HEK293 (cell line): ENCODE measurements around the gene TMEM62.
A peak's percentile ranks its signal among the peaks of the same experiment; 100 is the strongest.

Experiments
- CTCF ChIA-PET: fragments of 350-600 bp; formaldehyde crosslinking; extraction: SDS; loops from one replicate; lab custom pipeline; 2021; ENCODE audit warnings: antibody characterized with exemption; lab: Yijun Ruan, JAX
- POLR2A ChIA-PET: fragments of 300-600 bp; formaldehyde crosslinking; extraction: SDS; loops from one replicate; lab custom pipeline; 2020; ENCODE audit warnings: antibody characterized with exemption, inconsistent platforms; lab: Yijun Ruan, JAX
- H3K27ac ChIP-seq: fragments of 200-500 bp; sonication (Bioruptor generic); 2 replicates; pipeline ENCODE4 v1.5.1; 2014; ENCODE audit warnings: low read depth, low read length, control low read depth, inconsistent platforms; ENCODE audit errors: extremely low read depth
- H3K36me3 ChIP-seq, 2 experiments: fragments of 200-500 bp in 1 of 2; sonication (Bioruptor generic) in 1 of 2; 1 replicate in 1 of 2; 2 replicates in 1 of 2; pipeline ENCODE4 v1.5.1; 2014 to 2017; ENCODE audit warnings: inconsistent platforms in 2 of 2, low read length in 2 of 2; ENCODE audit not compliant: control insufficient read depth in 2 of 2, insufficient read depth in 1 of 2
- H3K4me1 ChIP-seq: fragments of 200-500 bp; sonication (Bioruptor generic); 2 replicates; pipeline ENCODE4 v1.5.1; 2014; ENCODE audit warnings: mild to moderate bottlenecking, low read length, inconsistent platforms; ENCODE audit not compliant: control insufficient read depth, insufficient read depth
- H3K4me3 ChIP-seq: 2 replicates; pipeline ENCODE4 v1.5.1; 2011; ENCODE audit warnings: low read depth, mild to moderate bottlenecking, control low read depth, low read length, moderate library complexity
- H3K9me3 ChIP-seq: fragments of 200-500 bp; sonication (Bioruptor generic); 2 replicates; pipeline ENCODE4 v1.5.1; 2014; ENCODE audit warnings: low read depth, low read length, inconsistent platforms; ENCODE audit not compliant: control insufficient read depth, insufficient read depth
- KLF7 ChIP-seq: fragments of 450-650 bp; formaldehyde crosslinking; IDR thresholded peaks from 2 replicates; pipeline ENCODE4 v1.5.1; 2016; ENCODE audit warnings: missing biosample characterization, missing genetic modification characterization, borderline replicate concordance
- REST ChIP-seq: fragments of 450-650 bp; formaldehyde crosslinking; IDR thresholded peaks from 2 replicates; pipeline ENCODE4 v1.5.1; 2016; ENCODE audit warnings: missing biosample characterization, missing genetic modification characterization
- SCRT1 ChIP-seq: fragments of 450-650 bp; formaldehyde crosslinking; IDR thresholded peaks from 2 replicates; pipeline ENCODE4 v1.5.1; 2016; ENCODE audit warnings: missing biosample characterization, missing genetic modification characterization, borderline replicate concordance
- WT1 ChIP-seq: fragments of 450-650 bp; formaldehyde crosslinking; IDR thresholded peaks from 2 replicates; pipeline ENCODE4 v1.5.1; 2016; ENCODE audit warnings: missing biosample characterization, missing genetic modification characterization
- ZBTB21 ChIP-seq: fragments of 450-650 bp; formaldehyde crosslinking; IDR thresholded peaks from 2 replicates; pipeline ENCODE4 v1.5.1; 2017; ENCODE audit warnings: missing biosample characterization, missing genetic modification characterization
- ZBTB48 ChIP-seq: fragments of 450-650 bp; formaldehyde crosslinking; IDR thresholded peaks from 2 replicates; pipeline ENCODE4 v1.5.1; 2016; ENCODE audit warnings: missing biosample characterization, missing genetic modification characterization
- ZBTB6 ChIP-seq: fragments of 450-650 bp; formaldehyde crosslinking; IDR thresholded peaks from 2 replicates; pipeline ENCODE4 v1.5.1; 2017; ENCODE audit warnings: missing biosample characterization, missing genetic modification characterization
- ZBTB7A ChIP-seq: fragments of 450-650 bp; formaldehyde crosslinking; IDR thresholded peaks from 2 replicates; pipeline ENCODE4 v1.5.1; 2016; ENCODE audit warnings: low read depth, missing biosample characterization, missing genetic modification characterization
- ZFHX2 ChIP-seq: fragments of 450-650 bp; formaldehyde crosslinking; conservative IDR thresholded peaks from 2 replicates; pipeline ENCODE4 v1.5.1; 2016; ENCODE audit warnings: missing biosample characterization, missing genetic modification characterization
- ZFP69B ChIP-seq: fragments of 450-650 bp; formaldehyde crosslinking; IDR thresholded peaks from 2 replicates; pipeline ENCODE4 v1.5.1; 2016; ENCODE audit warnings: missing biosample characterization, missing genetic modification characterization
- ZNF184 ChIP-seq: fragments of 450-650 bp; IDR thresholded peaks from 2 replicates; pipeline ENCODE4 v1.5.1; 2018; ENCODE audit warnings: missing biosample characterization, mild to moderate bottlenecking, missing genetic modification characterization
- ZNF24 ChIP-seq: fragments of 450-650 bp; formaldehyde crosslinking; IDR thresholded peaks from 2 replicates; pipeline ENCODE4 v1.5.1; 2016; ENCODE audit warnings: missing biosample characterization, missing genetic modification characterization
- ZNF394 ChIP-seq: fragments of 450-650 bp; formaldehyde crosslinking; IDR thresholded peaks from 2 replicates; pipeline ENCODE4 v1.5.1; 2016; ENCODE audit warnings: missing biosample characterization, missing genetic modification characterization, mild to moderate bottlenecking, moderate library complexity, borderline replicate concordance
- ZNF398 ChIP-seq: fragments of 450-650 bp; formaldehyde crosslinking; IDR thresholded peaks from 2 replicates; pipeline ENCODE4 v1.5.1; 2017; ENCODE audit warnings: missing biosample characterization, missing genetic modification characterization
- ZNF488 ChIP-seq: fragments of 450-650 bp; formaldehyde crosslinking; IDR thresholded peaks from 2 replicates; pipeline ENCODE4 v1.5.1; 2016; ENCODE audit warnings: missing biosample characterization, missing genetic modification characterization
- ZNF529 ChIP-seq: fragments of 450-650 bp; formaldehyde crosslinking; IDR thresholded peaks from 2 replicates; pipeline ENCODE4 v1.5.1; 2017; ENCODE audit warnings: missing genetic modification characterization, missing biosample characterization; ENCODE audit not compliant: insufficient replicate concordance
- ZNF530 ChIP-seq: fragments of 450-650 bp; formaldehyde crosslinking; IDR thresholded peaks from 2 replicates; pipeline ENCODE4 v1.5.1; 2016; ENCODE audit warnings: low read depth, missing biosample characterization, missing genetic modification characterization
- ZNF544 ChIP-seq: fragments of 450-650 bp; formaldehyde crosslinking; IDR thresholded peaks from 2 replicates; pipeline ENCODE4 v1.5.0; 2017; ENCODE audit warnings: missing biosample characterization, missing genetic modification characterization
- ZNF558 ChIP-seq: fragments of 450-650 bp; formaldehyde crosslinking; IDR thresholded peaks from 2 replicates; pipeline ENCODE4 v1.5.1; 2016; ENCODE audit warnings: missing biosample characterization, missing genetic modification characterization
- ZNF596 ChIP-seq: fragments of 450-650 bp; IDR thresholded peaks from 2 replicates; pipeline ENCODE4 v1.5.0; 2018; ENCODE audit warnings: missing biosample characterization, mild to moderate bottlenecking, missing genetic modification characterization, moderate library complexity
- ZNF621 ChIP-seq: fragments of 450-650 bp; formaldehyde crosslinking; IDR thresholded peaks from 2 replicates; pipeline ENCODE4 v1.5.1; 2017; ENCODE audit warnings: missing biosample characterization, missing genetic modification characterization
- ZNF624 ChIP-seq: fragments of 450-650 bp; formaldehyde crosslinking; IDR thresholded peaks from 2 replicates; pipeline ENCODE4 v1.5.1; 2017; ENCODE audit warnings: missing biosample characterization, missing genetic modification characterization
- ZNF629 ChIP-seq: fragments of 450-650 bp; formaldehyde crosslinking; IDR thresholded peaks from 2 replicates; pipeline ENCODE4 v1.5.1; 2017; ENCODE audit warnings: missing biosample characterization, missing genetic modification characterization
- ZNF692 ChIP-seq: fragments of 450-650 bp; formaldehyde crosslinking; IDR thresholded peaks from 2 replicates; pipeline ENCODE4 v1.5.1; 2016; ENCODE audit warnings: missing biosample characterization, missing genetic modification characterization
- ZNF791 ChIP-seq: fragments of 450-650 bp; formaldehyde crosslinking; IDR thresholded peaks from 2 replicates; pipeline ENCODE4 v1.5.1; 2016; ENCODE audit warnings: missing biosample characterization, missing genetic modification characterization
- ZNF830 ChIP-seq: fragments of 450-650 bp; IDR thresholded peaks from 2 replicates; pipeline ENCODE4 v1.5.0; 2018; ENCODE audit warnings: missing biosample characterization, missing genetic modification characterization, low read depth, mild to moderate bottlenecking, moderate library complexity
- ZSCAN23 ChIP-seq: fragments of 450-650 bp; formaldehyde crosslinking; IDR thresholded peaks from 2 replicates; pipeline ENCODE4 v1.5.1; 2016; ENCODE audit warnings: missing biosample characterization, missing genetic modification characterization

The TMEM62 gene

GRCh38 chr15:43105778-43106485, 27.5 kb upstream of the TMEM62 start, which contains the start of gene UBR1 (continued):
- TF ChIP-seq ZNF624, result no peak
- no peak for TF ChIP-seq ZSCAN23 (tag by site-specific recombination)
- TF ChIP-seq ZNF398 (tag by site-specific recombination), result no peak
- no peak for TF ChIP-seq ZNF791
- no peak for TF ChIP-seq ZNF692 (tag by site-specific recombination)
- TF ChIP-seq ZNF629, result peak; percentile 88
- peak; percentile 22; the same call in 1 of the 2 replicates for TF ChIP-seq ZNF394 (tag by site-specific recombination)
- no peak for TF ChIP-seq ZFHX2
- TF ChIP-seq ZBTB21 (tag by site-specific recombination), result peak; percentile 81
- no peak for TF ChIP-seq ZBTB6
- no peak for TF ChIP-seq ZNF621 (tag by site-specific recombination)

- Histone ChIP-seq H3K4me1 (no peaks in the 10 kb centered on the region), H3K36me3 (peaks cover 0 to 22% of the 10 kb centered on the region in 2 experiments; a peak in 2 of 3 replicates), H3K4me3 (peak overlapping the region; percentile 71), H3K27ac (peak overlapping the region; percentile 24; the same call in 1 of the 2 replicates), H3K9me3 (no peaks in the 10 kb centered on the region)
- CTCF ChIA-PET, result interaction anchor here (0.7 kb wide), 1 partner anchor 427 kb away, joined by 3 read pairs; no protein-coding TSS in a partner anchor
- POLR2A ChIA-PET, result interaction anchor here (0.6 to 0.8 kb wide), 2 partner anchors 11 kb away, joined by 3 to 4 read pairs; no protein-coding TSS in a partner anchor
- TF ChIP-seq SCRT1 (tag by site-specific recombination) (no peak), ZNF558 (tag by site-specific recombination) (no peak), ZNF544 (tag by site-specific recombination) (no peak), ZNF621 (tag by site-specific recombination) (no peak), ZNF488 (tag by site-specific recombination) (no peak), KLF7 (tag by site-specific recombination) (no peak), ZNF184 (no peak), ZNF530 (tag by site-specific recombination) (no peak), ZBTB7A (tag by site-specific recombination) (no peak), WT1 (tag by site-specific recombination) (no peak), REST (tag by site-specific recombination) (no peak), ZNF24 (tag by site-specific recombination) (no peak), ZBTB48 (no peak), ZFP69B (no peak), ZNF529 (tag by site-specific recombination) (no peak), ZNF596 (tag by site-specific recombination) (no peak), ZNF830 (no peak)
Observed at GRCh38 chr15:43106486-43106829, 26.9 kb upstream of the TMEM62 start.
